C4-2B (cell line): ENCODE results near the gene CACNA1B.

Source experiments
- H3K27ac ChIP-seq: fragments of 450-650 bp; 2 replicates; pipeline ENCODE4 v1.5.1; 2017
- CTCF ChIP-seq: fragments of 450-650 bp; conservative IDR thresholded peaks from 2 replicates; pipeline ENCODE4 v1.5.1; 2017; ENCODE audit warnings: mild to moderate bottlenecking
- ZFX ChIP-seq: fragments of 450-650 bp; IDR thresholded peaks from 2 replicates; pipeline ENCODE4 v1.6.1; 2017

CACNA1B gene

GRCh38 chr9:137878146-137878941 lies 762 bp downstream of the CACNA1B start:
- H3K27ac ChIP-seq, result no peak overlapping the region
- no peak for TF ChIP-seq ZFX
- no peak; the same call in 1 of the 2 replicates for TF ChIP-seq CTCF

GRCh38 chr9:137879052-137879451 lies 1.5 kb downstream of the CACNA1B start:
- H3K27ac ChIP-seq, result no peak overlapping the region
- TF ChIP-seq CTCF (no peak), ZFX (no peak)

GRCh38 chr9:137879566-137880150 lies 2.1 kb downstream of the CACNA1B start:
- TF ChIP-seq ZFX (no peak), CTCF (no peak)
- no peak overlapping the region for H3K27ac ChIP-seq

GRCh38 chr9:137880160-137880975 lies 2.8 kb downstream of the CACNA1B start:
- H3K27ac ChIP-seq, result no peak overlapping the region
- TF ChIP-seq CTCF (no peak), ZFX (no peak)

GRCh38 chr9:137880976-137881530 lies 3.5 kb downstream of the CACNA1B start:
- TF ChIP-seq CTCF (no peak), ZFX (no peak)
- no peak overlapping the region for H3K27ac ChIP-seq

- no peak for TF ChIP-seq CTCF
- TF ChIP-seq ZFX, result no peak
- no peak overlapping the region for H3K27ac ChIP-seq
These were observed 4.3 kb downstream of the CACNA1B start for GRCh38 chr9:137881591-137882505.
